GM10248 (cell line): ENCODE results near the gene SRPK1.
"Not testable (repeated sequence)": the region's sequence is repeated elsewhere in the genome, so short reads cannot be mapped to it uniquely, and the experiment has no call there.

ENCODE experiments used
- CTCF ChIA-PET: fragments of 300-600 bp; sonication (Branson Sonifier 250); formaldehyde crosslinking; extraction: SDS; loops from one replicate; lab custom pipeline; 2021; ENCODE audit warnings: antibody characterized with exemption; lab: Yijun Ruan, JAX
- POLR2A ChIA-PET: fragments of 350-650 bp; sonication (Branson Sonifier 250); formaldehyde crosslinking; extraction: SDS; loops from one replicate; lab custom pipeline; 2020; ENCODE audit warnings: antibody characterized with exemption; lab: Yijun Ruan, JAX
- DNase-seq: peaks from one replicate; pipeline ENCODE4 v3.0.0; 2012; ENCODE audit errors: extremely low spot score
- TF ChIP-seq, protein P1 (sequence below): IDR thresholded peaks from 2 replicates; pipeline ENCODE4 v1.5.1; 2012; ENCODE audit warnings: mild to moderate bottlenecking, low read depth; ENCODE audit errors: extremely low read depth, missing control alignments, control extremely low read depth

SRPK1 gene

DNA sequence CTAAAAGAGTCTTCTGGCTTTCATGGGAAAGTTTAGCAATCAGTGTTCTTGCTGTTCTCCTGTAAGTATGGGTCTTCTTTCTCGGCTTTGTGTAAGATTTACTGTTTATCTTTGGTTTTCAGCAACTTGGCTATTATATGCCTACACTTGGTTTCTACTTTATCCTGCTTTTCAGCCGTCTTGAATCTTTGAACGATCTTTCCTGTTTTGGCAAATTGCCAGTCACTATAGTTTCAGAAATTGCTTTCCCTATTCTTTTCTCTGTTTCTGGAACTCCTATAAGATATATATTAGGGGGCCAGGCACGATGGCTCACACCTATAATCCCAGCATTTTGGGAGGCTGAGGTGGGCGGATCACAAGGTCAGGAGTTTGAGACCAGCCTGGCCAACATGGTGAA, 14.6 kb upstream of the SRPK1 start:
- POLR2A ChIA-PET: no interaction called here
- TF ChIP-seq, protein P1, sequence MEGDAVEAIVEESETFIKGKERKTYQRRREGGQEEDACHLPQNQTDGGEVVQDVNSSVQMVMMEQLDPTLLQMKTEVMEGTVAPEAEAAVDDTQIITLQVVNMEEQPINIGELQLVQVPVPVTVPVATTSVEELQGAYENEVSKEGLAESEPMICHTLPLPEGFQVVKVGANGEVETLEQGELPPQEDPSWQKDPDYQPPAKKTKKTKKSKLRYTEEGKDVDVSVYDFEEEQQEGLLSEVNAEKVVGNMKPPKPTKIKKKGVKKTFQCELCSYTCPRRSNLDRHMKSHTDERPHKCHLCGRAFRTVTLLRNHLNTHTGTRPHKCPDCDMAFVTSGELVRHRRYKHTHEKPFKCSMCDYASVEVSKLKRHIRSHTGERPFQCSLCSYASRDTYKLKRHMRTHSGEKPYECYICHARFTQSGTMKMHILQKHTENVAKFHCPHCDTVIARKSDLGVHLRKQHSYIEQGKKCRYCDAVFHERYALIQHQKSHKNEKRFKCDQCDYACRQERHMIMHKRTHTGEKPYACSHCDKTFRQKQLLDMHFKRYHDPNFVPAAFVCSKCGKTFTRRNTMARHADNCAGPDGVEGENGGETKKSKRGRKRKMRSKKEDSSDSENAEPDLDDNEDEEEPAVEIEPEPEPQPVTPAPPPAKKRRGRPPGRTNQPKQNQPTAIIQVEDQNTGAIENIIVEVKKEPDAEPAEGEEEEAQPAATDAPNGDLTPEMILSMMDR: no peak
- DNase-seq: no peak
- CTCF ChIA-PET: no interaction called here

DNA sequence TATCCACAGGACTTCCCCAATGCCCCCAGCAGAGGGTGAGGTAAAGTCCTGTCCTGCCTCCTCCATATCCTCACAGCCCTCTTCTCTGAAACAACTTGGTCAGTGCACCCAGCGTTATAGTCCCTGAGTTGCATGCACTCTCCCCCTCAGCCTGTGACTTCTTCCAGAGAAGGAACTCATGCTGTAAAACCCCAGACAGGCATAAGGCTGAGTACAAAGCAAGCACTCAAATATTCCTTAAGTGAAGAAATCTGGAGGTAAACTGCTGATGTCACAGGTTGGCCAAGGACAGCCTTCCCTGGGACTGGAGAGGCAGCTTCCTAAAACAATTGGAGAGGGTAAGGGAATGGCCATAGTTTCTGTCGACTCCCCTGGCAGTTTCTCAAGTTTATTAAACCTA, 12.9 kb upstream of the SRPK1 start:
- ChIA-PET POLR2A (no interaction called here), CTCF (no interaction called here)
- TF ChIP-seq, protein P1: no peak
- no peak for DNase-seq

DNA sequence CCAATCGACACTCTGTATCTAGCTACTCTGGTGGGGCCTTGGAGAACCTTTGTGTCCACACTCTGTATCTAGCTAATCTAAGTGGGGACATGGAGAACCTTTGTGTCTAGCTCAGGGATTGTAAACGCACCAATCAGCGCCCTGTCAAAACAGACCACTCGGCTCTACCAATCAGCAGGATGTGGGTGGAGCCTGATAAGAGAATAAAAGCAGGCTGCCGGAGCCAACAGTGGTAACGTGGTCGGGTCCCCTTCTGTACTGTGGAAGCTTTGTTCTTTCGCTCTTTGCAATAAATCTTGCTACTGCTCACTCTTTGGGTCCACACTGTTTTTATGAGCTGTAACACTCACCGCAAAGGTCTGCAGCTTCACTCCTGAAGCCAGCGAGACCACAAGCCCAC, 11.0 kb upstream of the SRPK1 start:
- CTCF ChIA-PET, DNase-seq, POLR2A ChIA-PET: not testable (repeated sequence)

DNA sequence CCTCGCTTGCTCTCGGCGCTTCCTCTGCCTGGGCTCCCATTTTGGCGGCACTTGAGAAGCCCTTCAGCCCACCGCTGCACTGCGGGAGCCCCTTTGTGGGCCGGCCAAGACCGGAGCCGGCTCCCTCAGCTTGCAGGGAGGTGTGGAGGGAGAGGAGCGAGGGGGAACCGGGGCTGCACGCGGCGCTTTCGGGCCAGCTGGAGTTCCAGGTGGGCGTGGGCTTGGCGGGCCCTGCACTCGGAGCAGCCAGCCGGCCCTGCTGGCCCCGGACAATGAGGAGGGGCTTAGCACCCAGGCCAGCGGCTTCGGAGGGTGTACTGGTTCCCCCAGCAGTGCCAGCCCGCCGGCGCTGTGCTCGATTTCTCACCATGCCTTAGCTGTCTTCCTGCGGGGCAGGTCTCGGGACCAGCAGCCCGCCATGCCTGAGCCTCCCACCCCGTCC, 10.2 kb upstream of the SRPK1 start:
- no peak for DNase-seq
- POLR2A ChIA-PET: no interaction called here
- CTCF ChIA-PET: interaction anchor here (1.0 kb wide), 1 partner anchor 26 kb away, joined by 5 read pairs; no protein-coding TSS in a partner anchor
- TF ChIP-seq, protein P1: no peak

DNA sequence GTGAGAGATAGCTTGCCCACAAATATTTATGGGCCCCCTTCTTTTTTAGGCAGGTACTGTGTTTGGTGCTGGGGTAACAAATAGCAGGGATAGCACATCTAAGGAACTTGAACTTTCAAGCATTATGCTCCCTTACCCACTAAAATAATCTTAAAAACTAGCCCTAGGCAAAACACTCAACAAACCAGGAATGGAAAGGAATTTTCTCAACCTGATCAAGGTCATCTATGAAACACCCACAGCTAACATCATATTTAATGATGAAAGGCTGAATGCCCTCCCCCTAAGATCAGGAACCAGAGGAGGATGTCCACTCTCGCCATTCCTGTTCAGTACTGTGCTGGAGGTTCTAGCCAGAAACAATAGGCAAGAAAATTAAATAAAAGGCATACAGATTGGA, 8.7 kb upstream of the SRPK1 start:
- TF ChIP-seq, protein P1: no peak
- ChIA-PET CTCF (interaction anchor here (1.1 to 2.0 kb wide), 2 partner anchors 40 to 75 kb away, joined by 3 to 5 read pairs; no protein-coding TSS in a partner anchor), POLR2A (interaction anchor here (0.6 kb wide), 1 partner anchor 37 kb away, joined by 4 read pairs; no protein-coding TSS in a partner anchor)
- DNase-seq: no peak

DNA sequence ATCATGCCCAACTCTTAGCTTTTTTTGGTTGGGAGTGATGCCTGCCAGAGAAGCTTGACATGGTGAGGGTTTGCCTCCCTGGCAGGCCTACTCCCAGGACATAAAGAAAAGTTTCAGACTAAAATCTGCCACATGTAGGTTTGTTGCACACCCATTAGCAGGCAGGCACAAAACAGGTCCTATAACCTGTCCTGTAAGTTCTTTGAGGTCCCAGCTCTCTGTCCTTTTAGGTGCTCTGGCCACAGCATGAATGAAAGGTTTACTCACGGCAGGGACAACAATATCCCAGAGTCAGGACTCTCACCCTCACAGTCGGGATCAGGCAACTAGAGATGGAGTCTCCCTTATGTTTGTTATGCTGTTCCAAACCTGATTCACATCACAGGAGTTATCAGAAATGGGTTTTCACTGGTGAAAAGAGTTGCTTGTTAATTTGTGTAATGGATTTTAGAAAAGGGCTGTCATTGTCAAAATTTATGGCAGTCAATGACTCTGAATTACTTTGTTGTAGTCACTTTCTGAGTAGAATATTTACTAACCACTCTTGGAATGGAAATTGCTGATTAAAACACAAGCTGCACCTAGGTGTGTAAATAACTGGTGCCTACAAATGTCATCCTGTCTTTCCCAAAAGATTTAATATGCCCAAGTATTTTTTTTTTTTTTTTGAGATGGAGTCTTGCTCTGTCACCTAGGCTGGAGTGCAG, 5.8 kb upstream of the SRPK1 start:
- no peak for DNase-seq
- POLR2A ChIA-PET: no interaction called here
- CTCF ChIA-PET: interaction anchor here (0.8 to 1.0 kb wide), 2 partner anchors 37 to 168 kb away, joined by 3 read pairs; no protein-coding TSS in a partner anchor
- TF ChIP-seq, protein P1: no peak

DNA sequence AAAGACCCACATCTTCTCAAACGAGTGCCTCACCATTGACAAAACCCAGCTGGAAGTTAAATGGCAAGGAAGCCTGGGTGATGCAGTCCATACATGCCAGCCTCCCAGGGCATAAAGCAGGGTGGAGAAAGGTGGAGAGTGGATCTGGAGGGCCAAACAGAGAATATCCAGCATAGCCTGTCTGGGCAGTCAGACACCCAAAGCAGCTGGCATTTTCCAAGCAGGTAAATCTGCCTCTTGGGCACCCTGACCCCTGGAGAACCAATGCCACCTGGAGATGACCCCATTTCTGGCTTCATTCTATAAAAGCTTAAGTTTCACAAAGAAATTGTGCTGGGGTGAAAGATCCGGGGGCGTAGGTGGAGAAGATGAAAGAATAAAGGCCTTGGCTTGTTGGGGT, 5.1 kb upstream of the SRPK1 start:
- TF ChIP-seq, protein P1: no peak
- ChIA-PET CTCF (interaction anchor here (0.8 to 1.0 kb wide), 2 partner anchors 38 to 169 kb away, joined by 3 read pairs; no protein-coding TSS in a partner anchor), POLR2A (interaction anchor here (0.6 kb wide), 1 partner anchor 1774 kb away, joined by 3 read pairs; no protein-coding TSS in a partner anchor)
- no peak for DNase-seq
